ENCODE results near the gene CSMD2.

CSMD2 gene

GRCh38 chr1:33946836-33947235 is 218.2 kb downstream of the CSMD2 start:
- no peak for DNase-seq

- no peak for DNase-seq
Observed at GRCh38 chr1:33944846-33945245, 220.2 kb downstream of the CSMD2 start.

- no peak for DNase-seq
Observed at GRCh38 chr1:33943978-33944377, 221.1 kb downstream of the CSMD2 start.

GRCh38 chr1:33932871-33933270 is 232.2 kb downstream of the CSMD2 start:
- no peak for DNase-seq

DNA sequence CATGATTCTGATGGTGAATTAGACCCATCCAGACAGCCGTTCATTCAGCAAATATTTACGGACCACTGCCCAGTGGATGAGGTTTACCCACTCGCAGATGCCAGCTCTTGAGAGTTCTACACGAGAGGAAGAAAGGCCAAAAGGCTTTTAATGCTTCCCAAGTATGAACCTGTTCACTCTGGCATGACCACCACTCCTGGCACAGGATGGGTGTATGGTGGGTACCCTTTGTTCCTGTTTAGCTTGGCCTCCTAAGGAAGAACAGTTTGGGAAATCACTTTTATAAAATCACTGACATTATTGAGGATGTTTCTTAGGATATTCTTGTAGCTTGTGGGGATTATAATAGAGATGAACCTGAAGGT is 233.9 kb downstream of the CSMD2 start:
- DNase-seq = peak; percentile 94

- DNase-seq = peak; percentile 52
Observed at GRCh38 chr1:33930346-33931110, 234.5 kb downstream of the CSMD2 start.

DNA sequence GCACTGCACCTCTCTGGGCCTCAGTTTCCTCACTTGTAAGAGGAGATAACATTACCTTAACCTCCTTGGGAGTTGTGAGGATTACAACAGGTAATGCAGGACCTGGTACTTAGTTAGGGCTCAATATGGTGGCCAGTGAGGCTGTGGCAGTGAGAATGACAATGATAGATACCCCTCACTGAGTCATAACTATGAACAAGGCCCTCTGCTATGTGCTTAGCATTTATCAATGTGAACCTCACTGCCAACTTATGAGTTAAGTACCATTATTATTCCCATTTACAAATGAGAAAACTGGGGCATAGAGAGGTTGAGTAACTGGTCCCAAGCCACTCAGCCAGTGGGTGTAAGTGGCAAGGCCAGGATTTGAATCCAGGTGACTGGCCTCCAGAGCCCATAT is 236.8 kb downstream of the CSMD2 start:
- no peak for DNase-seq

- DNase-seq = no peak
Observed at GRCh38 chr1:33927721-33928120, 237.3 kb downstream of the CSMD2 start.

- DNase-seq = no peak
Observed at GRCh38 chr1:33925586-33925985, 239.4 kb downstream of the CSMD2 start.

- DNase-seq = no peak
Observed at GRCh38 chr1:33921281-33921680, 243.7 kb downstream of the CSMD2 start.

DNA sequence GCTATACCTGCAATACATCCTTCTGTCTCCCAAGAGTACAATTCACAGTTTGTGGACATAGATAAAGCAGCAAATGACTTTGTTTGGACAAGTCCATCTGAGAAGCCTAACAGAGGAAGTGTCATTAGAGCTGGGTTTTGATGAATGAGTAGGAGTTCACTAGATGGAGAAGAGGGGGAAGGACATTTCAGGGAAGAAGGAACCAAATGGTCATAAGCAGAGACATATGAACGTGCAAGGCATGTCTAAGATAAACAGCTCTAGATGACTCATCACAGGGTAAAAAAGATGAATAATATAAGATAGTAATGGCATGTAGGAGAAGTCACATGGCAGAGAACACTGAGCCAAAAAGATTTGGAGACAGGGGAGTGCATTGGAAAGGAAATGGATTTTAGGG is 246.7 kb downstream of the CSMD2 start:
- DNase-seq = no peak

GRCh38 chr1:33916786-33917185 is 248.2 kb downstream of the CSMD2 start:
- DNase-seq = no peak

- DNase-seq = no peak
Observed at GRCh38 chr1:33914531-33914930, 250.5 kb downstream of the CSMD2 start.

- no peak for DNase-seq
Observed at GRCh38 chr1:33908324-33908956, 256.6 kb downstream of the CSMD2 start.

- DNase-seq = no peak
Observed at GRCh38 chr1:33906156-33906555, 258.9 kb downstream of the CSMD2 start.

- DNase-seq = no peak
Observed at GRCh38 chr1:33905241-33905640, 259.8 kb downstream of the CSMD2 start.

GRCh38 chr1:33903210-33903589 is 261.8 kb downstream of the CSMD2 start:
- no peak for DNase-seq

GRCh38 chr1:33902486-33903209 is 262.4 kb downstream of the CSMD2 start:
- DNase-seq = no peak

- no peak for DNase-seq
Observed at GRCh38 chr1:33899746-33900145, 265.3 kb downstream of the CSMD2 start.

- DNase-seq = no peak
Observed at GRCh38 chr1:33898881-33899280, 266.1 kb downstream of the CSMD2 start.

DNA sequence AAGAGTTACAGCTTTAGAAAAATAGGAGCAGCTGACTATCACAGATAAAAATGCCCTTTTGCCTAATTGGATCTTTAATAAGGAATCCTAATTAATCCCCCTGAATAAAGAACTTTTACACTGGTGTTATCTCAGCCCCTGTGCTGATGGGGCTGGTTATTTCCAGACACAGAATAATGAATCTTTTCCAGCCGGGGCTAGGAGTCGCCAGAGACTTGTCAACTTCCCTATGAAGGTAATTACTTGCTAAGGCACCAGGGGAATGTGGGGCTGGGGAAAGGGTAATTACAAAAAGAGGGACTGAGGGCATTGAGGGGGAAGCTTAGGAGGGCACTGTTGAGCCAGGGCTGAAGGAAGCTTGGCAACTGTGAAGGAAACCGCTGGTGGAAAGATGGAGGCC is 266.6 kb downstream of the CSMD2 start:
- DNase-seq = no peak

DNA sequence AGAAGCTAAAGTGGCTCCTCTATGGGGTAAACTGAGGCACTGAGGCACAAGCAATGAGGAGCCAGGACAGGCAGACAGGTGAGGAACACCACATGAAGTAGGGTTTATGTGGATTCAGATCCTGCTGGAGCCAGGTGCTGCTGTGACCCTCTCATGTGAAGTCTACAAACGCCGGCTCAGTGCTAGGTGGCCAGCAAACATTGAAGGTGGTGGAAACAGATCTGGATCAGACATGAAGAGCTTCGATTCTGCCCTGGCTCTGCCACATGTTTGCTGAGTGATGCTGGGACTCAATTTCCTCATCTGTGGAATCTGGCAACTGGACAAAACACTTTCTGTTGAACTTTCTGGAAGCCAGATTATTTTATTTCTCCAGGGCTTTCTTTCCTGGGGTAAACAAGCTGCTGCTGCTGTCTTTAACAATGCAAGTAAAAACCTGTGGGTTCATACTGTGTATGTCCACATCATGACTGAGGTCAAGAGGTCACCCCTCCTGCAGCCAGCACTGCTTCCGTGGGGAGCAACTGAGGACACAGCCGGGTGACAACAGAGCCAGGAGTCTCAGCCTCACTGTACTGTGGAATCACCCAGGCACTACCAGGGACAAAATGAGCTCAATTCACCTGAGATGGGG is 267.8 kb downstream of the CSMD2 start:
- DNase-seq = no peak

GRCh38 chr1:33895976-33896375 is 269.1 kb downstream of the CSMD2 start:
- no peak for DNase-seq

DNA sequence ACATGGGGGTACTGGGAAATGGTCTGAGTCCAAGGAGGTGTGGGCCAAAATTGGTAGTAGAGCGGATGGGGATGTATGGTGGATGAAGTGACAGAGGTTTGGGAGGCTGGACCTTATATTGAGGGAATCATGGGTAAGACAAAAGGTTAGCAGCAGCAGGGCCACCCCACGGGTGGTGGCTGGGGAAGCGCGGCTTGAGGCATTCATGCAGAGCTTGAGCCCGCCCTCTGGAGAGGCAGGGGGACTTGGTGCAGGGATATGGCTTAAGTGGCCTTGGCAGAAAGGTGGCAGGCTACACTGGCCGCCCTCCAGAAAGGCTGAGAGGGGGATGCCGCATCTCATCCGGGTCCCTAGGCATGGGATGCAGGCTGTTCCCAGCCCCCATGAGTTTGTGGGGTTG is 269.6 kb downstream of the CSMD2 start:
- DNase-seq = no peak

All from DMS79 (cell line).